Measurements from ENCODE around the gene ZNF205. TPM values are rescaled to one million over a fixed set of nuclear protein-coding genes. Genes with fewer than 3 reads are reported as not detected.
A peak's percentile ranks its signal among the peaks of the same experiment; 100 is the strongest.

Gene ZNF205
- total and polyA plus RNA-seq, 2 of the 4 experiments (the other 2 are of a cell fraction) = 8.2 to 12.7 TPM

GRCh38 chr16:3129137-3130131 is 17.0 kb downstream of the ZNF205 start:
- ATAC-seq (ENCODE audit: low read depth) = peak; percentile 68
- Histone ChIP-seq H3K4me1 (ENCODE audit: control insufficient read depth, insufficient read depth, low read length) (peaks cover 4% of the 10 kb centered on the region), H3K14ac (replicated peaks; ENCODE audit: low read depth, low read length) (no peak overlapping the region), H2AK5ac (ENCODE audit: low read depth, low read length) (peak overlapping the region; percentile 45; the same call in 1 of the 2 replicates), H3K4ac (ENCODE audit: low read depth, low read length) (no peak overlapping the region), H3K27me3 (ENCODE audit: control insufficient read depth, insufficient read depth, low read length) (no peaks in the 10 kb centered on the region), H3K9ac (ENCODE audit: low read depth, low read length) (0 out of 2 replicates have a peak overlapping the region, but pooled peaks have one; percentile 24), H3K23ac (ENCODE audit: low read depth, low read length) (no peak overlapping the region), H3K56ac (ENCODE audit: extremely low read depth, insufficient read depth, low read length) (no peak overlapping the region), H4K20me1 (ENCODE audit: insufficient read depth, low read length) (peaks cover 3% of the 10 kb centered on the region; the same call in 1 of the 2 replicates), H3K4me2 (ENCODE audit: low read depth, low read length) (peak overlapping the region; percentile 25), H3K36me3 (ENCODE audit: control insufficient read depth, insufficient read depth, low read length) (peaks cover 11% of the 10 kb centered on the region), H3K18ac (ENCODE audit: low read depth, low read length) (no peak overlapping the region), H2BK5ac (ENCODE audit: low read depth, low read length, poor library complexity, severe bottlenecking) (no peak overlapping the region), H3K79me1 (ENCODE audit: low read depth in 1 of 2, low read length in 2 of 2) (peaks cover 3 to 42% of the 10 kb centered on the region in 2 experiments; a peak in 2 of 4 replicates), H4K5ac (ENCODE audit: low read depth, low read length) (0 out of 2 replicates have a peak overlapping the region, but pooled peaks have one; percentile 46), H2AFZ (replicated peaks; ENCODE audit: low read length, poor library complexity) (peak overlapping the region; percentile 81), H2BK15ac (ENCODE audit: low read depth, low read length) (no peak overlapping the region), H3K27ac (ENCODE audit: insufficient read depth, low read length) (no peak overlapping the region), H2AK9ac (replicated peaks; ENCODE audit: low read depth, low read length, poor library complexity) (peak overlapping the region; percentile 12), H3K9me1 (ENCODE audit: insufficient read depth, low read length) (no peaks in the 10 kb centered on the region), H2BK20ac (ENCODE audit: low read depth, low read length) (no peak overlapping the region), H3K9me3 (ENCODE audit: control insufficient read depth, insufficient read depth, low read length) (no peaks in the 10 kb centered on the region), H2BK120ac (ENCODE audit: low read depth, low read length) (no peak overlapping the region), H3K4me3 (ENCODE audit: insufficient read depth, low read depth, low read length) (peak overlapping the region; percentile 2; the same call in 1 of the 2 replicates), H4K91ac (ENCODE audit: insufficient read depth, low read depth, low read length) (no peak overlapping the region), H4K8ac (ENCODE audit: low read depth in 2 of 2, low read length in 2 of 2) (peak overlapping the region in 1 of 2 experiments; percentile 57; a peak in 2 of 4 replicates)
- 34% methylated on average over 17 of the region's 28 CpGs; no CpG with 5 or more reads in 1 of the 2 experiments for WGBS, 2 experiments (ENCODE audit: extremely low coverage in 2 of 2, insufficient read length in 1 of 2)
- peak; percentile 86 for DNase-seq
- intact Hi-C loops (cut with micrococcal nuclease) = loop anchor here (1.0 kb wide), 1 partner anchor 70 kb away; no protein-coding TSS in a partner anchor
- TF ChIP-seq FOS (IDR thresholded peaks at IDR 0.05; ENCODE audit: low read depth, low read length) = no peak
- no peak for TF ChIP-seq BHLHE40 (IDR thresholded peaks at IDR 0.05; ENCODE audit: low read depth, low read length)
- TF ChIP-seq RCOR1 (IDR thresholded peaks at IDR 0.05; ENCODE audit: insufficient replicate concordance, low read length) = no peak
- no peak for TF ChIP-seq ELK1 (IDR thresholded peaks at IDR 0.05; ENCODE audit: borderline replicate concordance, low read depth, low read length)
- no peak for TF ChIP-seq MAFK (IDR thresholded peaks at IDR 0.05; ENCODE audit: low read depth, low read length)
- no peak for TF ChIP-seq NFE2L2 (IDR thresholded peaks at IDR 0.05; ENCODE audit: low read depth, low read length)
- no peak for TF ChIP-seq MAZ (IDR thresholded peaks at IDR 0.05; ENCODE audit: borderline replicate concordance, low read depth, low read length)
- no peak for TF ChIP-seq RFX5 (IDR thresholded peaks at IDR 0.05; ENCODE audit: low read depth, low read length)
- peak; percentile 78 for TF ChIP-seq RAD21 (IDR thresholded peaks at IDR 0.05; ENCODE audit: low read length)
- TF ChIP-seq CTCF (conservative IDR thresholded peaks at IDR 0.05; ENCODE audit: low read depth, low read length) = peak; percentile 89
- TF ChIP-seq SMC3 (IDR thresholded peaks at IDR 0.05; ENCODE audit: low read depth, low read length) = peak; percentile 67
- TF ChIP-seq MXI1 (IDR thresholded peaks at IDR 0.05; ENCODE audit: borderline replicate concordance, low read depth, low read length) = peak; percentile 51; the same call in 1 of the 2 replicates
- no TSS peak for BruUV-seq (replicated peaks)
- in situ Hi-C loops (cut with MboI; ENCODE audit: low sequenced_read_pairs) = no loop called here
- CTCF ChIA-PET = interaction anchor here (0.6 to 1.7 kb wide), 12 partner anchors 10 to 106 kb away, joined by 3 to 9 read pairs (median 4); partner anchors contain the start of gene HCFC1R1
- POLR2A ChIA-PET (ENCODE audit: unreplicated experiment) = interaction anchor here (0.6 kb wide), 1 partner anchor 20 kb away, joined by 5 read pairs; no protein-coding TSS in a partner anchor
- dilution Hi-C loops (cut with HindIII; ENCODE audit: low sequenced_read_pairs, unreplicated experiment) = no loop called here
